K562 (cell line): Measurements from ENCODE around the gene CD99L2. TPM values are rescaled to one million over a fixed set of nuclear protein-coding genes. Genes with fewer than 3 reads are reported as not detected.

Source experiments
- ATAC-seq: fragments of 200-7000 bp; cut with Tn5 transposase; 3 replicates; pipeline ENCODE4 v1.9.1; 2020; ENCODE audit warnings: moderate library complexity
- BruUV-seq: library from RNA; stranded (reverse); fragments of 400-500 nt; replicated peaks from 2 replicates; lab custom pipeline; 2021; lab: Mats Ljungman, UMichigan
- CTCF ChIA-PET: fragments of 300-600 bp; formaldehyde crosslinking; extraction: SDS; loops from one replicate; lab custom pipeline; 2021; ENCODE audit warnings: low intra/inter-chr PET ratio; lab: Yijun Ruan, JAX
- POLR2A ChIA-PET: fragments of 300-600, 350-650 bp; sonication (Branson Sonifier 250); formaldehyde crosslinking; extraction: SDS; loops from one replicate; lab custom pipeline; 2021; ENCODE audit warnings: antibody characterized with exemption, inconsistent platforms; lab: Yijun Ruan, JAX
- DNase-seq, 4 experiments: peaks; one replicate each; pipeline versions ENCODE4 v3.0.0 to v3.0.0-alpha.2; 2011 to 2018; ENCODE audit warnings: low spot score in 3 of 4, mixed read lengths in 3 of 4; ENCODE audit errors: extremely low read depth in 1 of 4
- FAIRE-seq: peaks from 2 replicates; lab custom pipeline; 2011; peaks lifted over from hg19 to GRCh38; lab: Jason Lieb, UNC
- H2AFZ ChIP-seq: 2 replicates; pipeline ENCODE4 v1.6.0; 2011; ENCODE audit warnings: low read depth, low read length, control low read depth, inconsistent platforms
- H3K27ac ChIP-seq: fragments of 200-600 bp; 3 replicates; pipeline ENCODE4 v1.8.0; 2011; ENCODE audit warnings: low read depth, mild to moderate bottlenecking, control low read depth, inconsistent platforms, low read length, moderate library complexity, mixed read lengths; ENCODE audit errors: extremely low read depth
- H3K27me3 ChIP-seq, 2 experiments: fragments of 300-600 bp in 1 of 2; 2 replicates in 1 of 2; 3 replicates in 1 of 2; pipeline versions ENCODE4 v1.6.0 to v1.8.0; 2011; ENCODE audit warnings: inconsistent platforms in 2 of 2, low read length in 2 of 2, mild to moderate bottlenecking in 1 of 2, mixed read lengths in 1 of 2, moderate library complexity in 1 of 2; ENCODE audit not compliant: control insufficient read depth in 2 of 2, insufficient read depth in 2 of 2
- H3K36me3 ChIP-seq: fragments of 300-600 bp; 3 replicates; pipeline ENCODE4 v1.8.0; 2011; ENCODE audit warnings: mild to moderate bottlenecking, low read length, inconsistent platforms; ENCODE audit not compliant: control insufficient read depth, insufficient read depth
- H3K4me1 ChIP-seq, 2 experiments: fragments of 200-600 bp in 1 of 2; replicated peaks in 1 of 2; 2 replicates in 1 of 2; 3 replicates in 1 of 2; pipeline versions ENCODE4 v1.5.1 to v1.8.0; 2011; ENCODE audit warnings: inconsistent platforms in 2 of 2, low read length in 2 of 2, mild to moderate bottlenecking in 1 of 2, mixed read lengths in 1 of 2, moderate library complexity in 1 of 2; ENCODE audit not compliant: control insufficient read depth in 2 of 2, insufficient read depth in 2 of 2
- H3K4me2 ChIP-seq: 2 replicates; pipeline ENCODE4 v1.6.1; 2011; ENCODE audit warnings: low read length, control low read depth, inconsistent platforms, mixed read lengths; ENCODE audit not compliant: insufficient read depth
- H3K4me3 ChIP-seq: fragments of 200-600 bp; sonication (generic), shearing (Covaris generic); 2 replicates; pipeline ENCODE4 v1.5.1; 2016; ENCODE audit warnings: control low read depth, inconsistent platforms
- H3K79me2 ChIP-seq: fragments of 200-600 bp; 3 replicates; pipeline ENCODE4 v1.8.0; 2011; ENCODE audit warnings: low read length, inconsistent platforms; ENCODE audit not compliant: control insufficient read depth, insufficient read depth
- H3K9ac ChIP-seq, 2 experiments: 2 replicates each; pipeline versions ENCODE4 v1.6.0 to v1.6.1; 2011; ENCODE audit warnings: low read depth in 2 of 2, low read length in 2 of 2, control low read depth in 1 of 2, inconsistent platforms in 1 of 2, mild to moderate bottlenecking in 1 of 2, mixed read lengths in 1 of 2; ENCODE audit not compliant: insufficient read depth in 1 of 2
- H3K9me1 ChIP-seq: one replicate; pipeline ENCODE4 v1.6.0; 2011; ENCODE audit warnings: inconsistent platforms, mild to moderate bottlenecking, low read length, moderate library complexity; ENCODE audit not compliant: control insufficient read depth, insufficient read depth
- H3K9me3 ChIP-seq: replicated peaks from 2 replicates; pipeline ENCODE4 v1.5.1; 2011; ENCODE audit warnings: low read depth, low read length, inconsistent platforms; ENCODE audit not compliant: control insufficient read depth, insufficient read depth
- H4K20me1 ChIP-seq: replicated peaks from 2 replicates; pipeline ENCODE4 v1.6.1; 2011; ENCODE audit warnings: low read length, inconsistent platforms, mixed read lengths; ENCODE audit not compliant: control insufficient read depth, insufficient read depth
- CBX5 ChIP-seq: IDR thresholded peaks from 2 replicates; pipeline ENCODE4 v1.6.1; 2014; ENCODE audit warnings: low read depth, borderline replicate concordance
- E2F1 ChIP-seq: sonication (generic); formaldehyde crosslinking; IDR thresholded peaks from 2 replicates; pipeline ENCODE4 v1.8.1; 2023; ENCODE audit warnings: mild to moderate bottlenecking, missing genetic modification reagents, moderate library complexity
- FIP1L1 ChIP-seq: fragments of 200-400 bp; formaldehyde crosslinking; IDR thresholded peaks from 2 replicates; pipeline ENCODE4 v1.6.1; 2018; ENCODE audit warnings: mild to moderate bottlenecking, low read depth, low read length; ENCODE audit not compliant: poor library complexity, severe bottlenecking
- FOXK1 ChIP-seq: sonication (generic); formaldehyde crosslinking; IDR thresholded peaks from 2 replicates; pipeline ENCODE4 v1.8.0; 2022; ENCODE audit warnings: missing genetic modification reagents, mild to moderate bottlenecking, borderline replicate concordance
- GTF2E2 ChIP-seq: fragments of 200-800 bp; sonication (Bioruptor generic); IDR thresholded peaks from 2 replicates; pipeline ENCODE4 v1.6.1; 2016; ENCODE audit warnings: missing genetic modification characterization, missing compliant biosample characterization
- ILK ChIP-seq: fragments of 450-650 bp; IDR thresholded peaks from 2 replicates; pipeline ENCODE4 v1.6.1; 2016; ENCODE audit warnings: missing genetic modification characterization, low read depth, mild to moderate bottlenecking, missing compliant biosample characterization, moderate library complexity, borderline replicate concordance
- MYBL2 ChIP-seq, 2 experiments: fragments of 450-650 bp in 1 of 2; sonication (generic) in 1 of 2; formaldehyde crosslinking in 1 of 2; IDR thresholded peaks; 2 replicates each; pipeline versions ENCODE4 v1.6.1 to v1.8.1; 2017 to 2022; ENCODE audit warnings: borderline replicate concordance in 1 of 2, inconsistent platforms in 1 of 2, low read depth in 1 of 2, mild to moderate bottlenecking in 1 of 2, missing genetic modification reagents in 1 of 2, moderate library complexity in 1 of 2
- NCOA6 ChIP-seq: fragments of 450-650 bp; IDR thresholded peaks from 2 replicates; pipeline ENCODE4 v1.6.1; 2017; ENCODE audit warnings: mild to moderate bottlenecking
- NFE2 ChIP-seq: IDR thresholded peaks from 2 replicates; pipeline ENCODE4 v1.6.1; 2014; ENCODE audit warnings: antibody characterized with exemption, low read depth
- NFXL1 ChIP-seq: fragments of 450-650 bp; formaldehyde crosslinking; IDR thresholded peaks from 2 replicates; pipeline ENCODE4 v1.4.0; 2021; ENCODE audit warnings: mild to moderate bottlenecking
- PKNOX1 ChIP-seq: fragments of 450-650 bp; IDR thresholded peaks from 2 replicates; pipeline ENCODE4 v1.6.1; 2016
- PPARD ChIP-seq: fragments of 250-450 bp; sonication (Bioruptor Pico); IDR thresholded peaks from 2 replicates; pipeline ENCODE4 v1.8.0; 2022; ENCODE audit warnings: inconsistent platforms, mild to moderate bottlenecking, moderate library complexity
- PTTG1 ChIP-seq: fragments of 450-650 bp; IDR thresholded peaks from 2 replicates; pipeline ENCODE4 v1.6.1; 2016; ENCODE audit warnings: low read depth, mild to moderate bottlenecking, missing genetic modification characterization, missing compliant biosample characterization
- RUNX1 ChIP-seq: sonication (generic); IDR thresholded peaks from 2 replicates; pipeline ENCODE4 v1.6.1; 2016; ENCODE audit warnings: antibody characterized with exemption, low read depth
- SAFB ChIP-seq: fragments of 200-400 bp; formaldehyde crosslinking; IDR thresholded peaks from 2 replicates; pipeline ENCODE4 v1.6.1; 2017; ENCODE audit warnings: low read depth, low read length, borderline replicate concordance
- SMARCA4 ChIP-seq: fragments of 450-650 bp; IDR thresholded peaks from 2 replicates; pipeline ENCODE4 v1.6.1; 2016
- SRSF3 ChIP-seq: fragments of 200-400 bp; formaldehyde crosslinking; IDR thresholded peaks from 2 replicates; pipeline ENCODE4 v1.6.1; 2016; ENCODE audit warnings: mild to moderate bottlenecking, low read length, moderate library complexity; ENCODE audit not compliant: insufficient read depth
- WGBS: fragments of 100-300 bp; shearing (Covaris generic); methylation state at CpG from one replicate; pipeline ENCODE4 v1.1.6; 2016; ENCODE audit warnings: low coverage, mixed read lengths; ENCODE audit not compliant: insufficient coverage; ENCODE audit errors: missing lambda C conversion rate; 5-methylcytosine and 5-hydroxymethylcytosine counted together
- in situ Hi-C: fragments of 300-500 bp; cut with MboI; formaldehyde crosslinking; loops from 4 replicates; pipeline ENCODE4 v1.15.0; 2018; ENCODE audit warnings: inconsistent platforms, mixed read lengths
- intact Hi-C: fragments of 100-400 bp; cut with micrococcal nuclease; formaldehyde crosslinking; loops from 2 replicates; pipeline ENCODE4 v1.14.2; 2022
- polyA plus RNA-seq, 8 experiments: library from polyadenylated mRNA; depleted of rRNA in 4 of 8; stranded (reverse) in 5 of 8; unstranded in 3 of 8; fragments of >200 nt; fragmentation: Nextera tagmentation in 2 of 8; fragmentation: Illumina TruSeq in 1 of 8; extraction: Ambion mirVana in 2 of 8; extraction: Trizol in 1 of 8; gene quantifications; 2 replicates each; pipeline versions ENCODE4 v1.2.1 to v1.2.3, GENCODE V29; 2011 to 2014; ENCODE audit warnings: inconsistent platforms in 1 of 8, missing spikeins in 1 of 8
- total RNA-seq, 7 experiments: library from RNA; depleted of rRNA in 6 of 7; stranded (reverse); fragments of >200 nt in 6 of 7; fragmentation: Illumina TruSeq in 2 of 7; extraction: Trizol in 2 of 7; gene quantifications; 2 replicates each; pipeline versions ENCODE4 v1.2.1 to v1.2.3, GENCODE V29; 2011 to 2021; ENCODE audit warnings: low replicate concordance in 1 of 7
- TF ChIP-seq, protein P1 (sequence below): sonication (generic); formaldehyde crosslinking; IDR thresholded peaks from 2 replicates; pipeline ENCODE4 v1.8.1; 2022; ENCODE audit warnings: missing genetic modification reagents
- TF ChIP-seq, protein P2 (sequence below): IDR thresholded peaks from 2 replicates; pipeline ENCODE4 v1.6.1; 2011; ENCODE audit not compliant: insufficient read length; ENCODE audit errors: extremely low read depth

CD99L2 gene
- total and polyA plus RNA-seq, 9 of the 15 experiments (the other 6 are each of a cell fraction or from before 2014, with no cell fraction given) = 0.76 to 19.0 (median 11.9) TPM

DNA sequence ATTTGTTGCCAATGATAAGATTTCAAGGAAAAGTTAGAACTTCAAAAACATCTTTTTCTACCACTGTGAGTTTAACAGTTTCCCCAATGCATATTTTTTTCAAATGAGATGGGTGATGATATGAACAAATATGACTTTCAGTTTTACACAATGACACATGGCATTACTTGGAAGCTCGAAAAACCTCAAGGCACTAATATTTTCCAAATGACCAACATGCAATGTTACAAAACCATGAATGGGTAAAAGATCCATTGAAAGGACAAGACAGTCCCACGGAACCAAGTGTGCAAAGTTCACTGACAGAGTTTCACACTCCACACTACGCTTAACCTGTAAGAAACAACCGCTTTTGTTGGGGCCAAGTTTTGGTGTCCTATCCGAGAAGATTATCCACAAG is 84.5 kb downstream of the CD99L2 start:
- FAIRE-seq = no peak
- no peak overlapping the region for H2AFZ ChIP-seq
- H3K4me3 ChIP-seq = no peak overlapping the region
- CTCF ChIA-PET = no interaction called here
- WGBS = 72% methylated on average over 4 of the region's 5 CpGs
- no peaks in the 10 kb centered on the region for H3K36me3 ChIP-seq
- POLR2A ChIA-PET = interaction anchor here (1.1 kb wide), 1 partner anchor 132 kb away, joined by 3 read pairs; no protein-coding TSS in a partner anchor
- H3K27ac ChIP-seq = no peak overlapping the region
- H3K79me2 ChIP-seq = no peaks in the 10 kb centered on the region
- TF ChIP-seq MYBL2 (IDR thresholded peaks at IDR 0.05; ENCODE audit: low read depth) (no peak), MYBL2 (CRISPR knock-in tag; IDR thresholded peaks at IDR 0.05; ENCODE audit: borderline replicate concordance) (no peak), NFXL1 (CRISPR knock-in tag) (no peak), PPARD (CRISPR knock-in tag) (no peak), FIP1L1 (no peak), SMARCA4 (no peak), ILK (tag) (no peak), SAFB (no peak), NFE2 (no peak), PKNOX1 (no peak), E2F1 (CRISPR knock-in tag) (no peak), NCOA6 (no peak), SRSF3 (no peak), RUNX1 (no peak), PTTG1 (tag) (no peak), CBX5 (no peak), GTF2E2 (tag) (no peak), FOXK1 (CRISPR knock-in tag) (no peak)
- TF ChIP-seq, protein P1, sequence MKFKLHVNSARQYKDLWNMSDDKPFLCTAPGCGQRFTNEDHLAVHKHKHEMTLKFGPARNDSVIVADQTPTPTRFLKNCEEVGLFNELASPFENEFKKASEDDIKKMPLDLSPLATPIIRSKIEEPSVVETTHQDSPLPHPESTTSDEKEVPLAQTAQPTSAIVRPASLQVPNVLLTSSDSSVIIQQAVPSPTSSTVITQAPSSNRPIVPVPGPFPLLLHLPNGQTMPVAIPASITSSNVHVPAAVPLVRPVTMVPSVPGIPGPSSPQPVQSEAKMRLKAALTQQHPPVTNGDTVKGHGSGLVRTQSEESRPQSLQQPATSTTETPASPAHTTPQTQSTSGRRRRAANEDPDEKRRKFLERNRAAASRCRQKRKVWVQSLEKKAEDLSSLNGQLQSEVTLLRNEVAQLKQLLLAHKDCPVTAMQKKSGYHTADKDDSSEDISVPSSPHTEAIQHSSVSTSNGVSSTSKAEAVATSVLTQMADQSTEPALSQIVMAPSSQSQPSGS (CRISPR knock-in tag) = no peak
- TF ChIP-seq, protein P2, sequence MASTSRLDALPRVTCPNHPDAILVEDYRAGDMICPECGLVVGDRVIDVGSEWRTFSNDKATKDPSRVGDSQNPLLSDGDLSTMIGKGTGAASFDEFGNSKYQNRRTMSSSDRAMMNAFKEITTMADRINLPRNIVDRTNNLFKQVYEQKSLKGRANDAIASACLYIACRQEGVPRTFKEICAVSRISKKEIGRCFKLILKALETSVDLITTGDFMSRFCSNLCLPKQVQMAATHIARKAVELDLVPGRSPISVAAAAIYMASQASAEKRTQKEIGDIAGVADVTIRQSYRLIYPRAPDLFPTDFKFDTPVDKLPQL = no peak
- no peaks in the 10 kb centered on the region for H3K9me3 ChIP-seq
- intact Hi-C loops = no loop called here
- in situ Hi-C loops = no loop called here
- no peak overlapping the region for H3K9ac ChIP-seq
- BruUV-seq = no TSS peak
- H3K9me1 ChIP-seq = no peaks in the 10 kb centered on the region
- no peak for ATAC-seq
- no peak for DNase-seq
- no peaks in the 10 kb centered on the region for H4K20me1 ChIP-seq
- no peaks in the 10 kb centered on the region for H3K27me3 ChIP-seq
- H3K4me1 ChIP-seq = no peaks in the 10 kb centered on the region
- no peak overlapping the region for H3K4me2 ChIP-seq
